Testis (tissue), 3 donors: ENCODE results near the gene ATP7B. TPM values are rescaled to one million over a fixed set of nuclear protein-coding genes. Genes with fewer than 3 reads are reported as not detected.

Experiments used
- DNase-seq: peaks from one replicate; pipeline ENCODE4 v3.0.0-alpha.2; 2019
- H3K27ac ChIP-seq, 2 donors: fragments of 200-600 bp; sonication (generic); one replicate each; pipeline ENCODE4 v1.5.1; 2019
- H3K27me3 ChIP-seq: fragments of 200-600 bp; sonication (generic); one replicate; pipeline ENCODE4 v1.5.1; 2019
- H3K36me3 ChIP-seq: fragments of 200-600 bp; sonication (generic); one replicate; pipeline ENCODE4 v1.5.1; 2017; ENCODE audit warnings: low read depth; ENCODE audit errors: missing control alignments
- H3K4me1 ChIP-seq: fragments of 200-600 bp; sonication (generic); one replicate; pipeline ENCODE4 v1.5.1; 2019
- H3K4me3 ChIP-seq, 2 donors: fragments of 200-600 bp; sonication (generic); one replicate each; pipeline ENCODE4 v1.5.1; 2017 to 2019
- H3K9me3 ChIP-seq: fragments of 200-600 bp; sonication (generic); one replicate; pipeline ENCODE4 v1.5.1; 2017
- CTCF ChIP-seq, 3 experiments: fragments of 450-650 bp in 2 of 3; fragments of 200-600 bp in 1 of 3; sonication (generic) in 1 of 3; IDR thresholded peaks; one replicate each; pipeline ENCODE4 v1.5.1; 2016 to 2019; ENCODE audit warnings: antibody characterized with exemption in 3 of 3, mild to moderate bottlenecking in 2 of 3, moderate library complexity in 1 of 3
- POLR2A ChIP-seq: fragments of 450-650 bp; IDR thresholded peaks from one replicate; pipeline ENCODE4 v1.6.1; 2017; ENCODE audit warnings: antibody characterized with exemption, mild to moderate bottlenecking, moderate library complexity
- WGBS, 2 donors: methylation state at CpG; one replicate each; pipeline ENCODE4 v1.1.5; 2018; 5-methylcytosine and 5-hydroxymethylcytosine counted together
- intact Hi-C: fragments of 100-400 bp; cut with DNase I; formaldehyde crosslinking; loops from one replicate; pipeline ENCODE4 v1.15.1; 2023; ENCODE audit warnings: low total_unique reads
- polyA plus RNA-seq: library from polyadenylated mRNA; stranded (reverse); fragments of 350-450 nt; fragmentation: Illumina TruSeq; extraction: RNeasy Lipid Tissue Mini Kit (QIAGEN cat#74804); gene quantifications from one replicate; pipeline ENCODE4 v1.2.3, GENCODE V29; 2014; ENCODE audit warnings: low read depth, low replicate concordance; ENCODE audit not compliant: insufficient read depth
- total RNA-seq, 2 donors: library from RNA; depleted of rRNA; stranded (reverse); fragments of >200 nt; gene quantifications; one replicate each; pipeline ENCODE4 v1.2.3, GENCODE V29; 2016

Gene ATP7B
- total and polyA plus RNA-seq, 3 donors from 2014 or later, result 18.7 to 47.9 (median 41.3) TPM

GRCh38 chr13:51885651-51886050 is 125.6 kb downstream of the ATP7B start:
- TF ChIP-seq CTCF (IDR thresholded peaks at IDR 0.05) (no peak), POLR2A (no peak)
- Histone ChIP-seq H3K27me3 (no peaks in the 10 kb centered on the region), H3K4me3 (no peak overlapping the region), H3K4me1 (no peaks in the 10 kb centered on the region), H3K9me3 (no peaks in the 10 kb centered on the region), H3K36me3 (no peaks in the 10 kb centered on the region), H3K27ac (no peak overlapping the region)
- DNase-seq, result no peak
- 93 to 96% methylated on average over 2 of the region's 2 CpGs for WGBS, 2 donors
- intact Hi-C loops, result no loop called here

GRCh38 chr13:51883226-51883600 is 128.0 kb downstream of the ATP7B start:
- TF ChIP-seq CTCF (IDR thresholded peaks at IDR 0.05) (no peak), POLR2A (no peak)
- no peaks in the 10 kb centered on the region for H3K4me1 ChIP-seq
- H3K36me3 ChIP-seq, result no peaks in the 10 kb centered on the region
- no peaks in the 10 kb centered on the region for H3K9me3 ChIP-seq
- no peak for DNase-seq
- no peak overlapping the region for H3K27ac ChIP-seq
- no peak overlapping the region for H3K4me3 ChIP-seq
- H3K27me3 ChIP-seq, result no peaks in the 10 kb centered on the region
- intact Hi-C loops, result no loop called here
- 75 to 76% methylated on average over 5 of the region's 5 CpGs for WGBS, 2 donors

Other genes starting within 250 kb of the ATP7B start
- 10 to 100 TPM; 11.4 to 16.8 TPM for gene DHRS12, start 207.3 kb downstream of the ATP7B start, total RNA-seq
- 15.9 TPM for gene DHRS12, start 207.3 kb downstream of the ATP7B start, polyA plus RNA-seq
- 1 to 10 TPM; 1.7 to 1.9 TPM for gene TMEM272, start 166.3 kb downstream of the ATP7B start, total RNA-seq
- gene TMEM272, start 166.3 kb downstream of the ATP7B start, polyA plus RNA-seq, result 0.50 TPM
- 10 to 100 TPM; 35.7 to 82.2 TPM for gene CCDC70, start 149.5 kb downstream of the ATP7B start, total RNA-seq
- gene CCDC70, start 149.5 kb downstream of the ATP7B start, polyA plus RNA-seq, result 175 TPM
- 10 to 100 TPM; 24.4 to 36.5 TPM for gene ALG11, start 948 bp upstream of the ATP7B start, total RNA-seq
- 14.5 TPM for gene ALG11, start 948 bp upstream of the ATP7B start, polyA plus RNA-seq
- 10 to 100 TPM; 18.8 to 22.4 TPM for gene UTP14C, start 13.2 kb upstream of the ATP7B start, total RNA-seq
- 9.7 TPM for gene UTP14C, start 13.2 kb upstream of the ATP7B start, polyA plus RNA-seq
- gene NEK5, start 117.6 kb upstream of the ATP7B start, total RNA-seq, result 1 to 10 TPM; 9.2 to 9.5 TPM
- gene NEK5, start 117.6 kb upstream of the ATP7B start, polyA plus RNA-seq, result 17.3 TPM
- gene NEK3, start 148.1 kb upstream of the ATP7B start, total RNA-seq, result 10 to 100 TPM; 26.3 to 41.3 TPM
- gene NEK3, start 148.1 kb upstream of the ATP7B start, polyA plus RNA-seq, result 40.7 TPM